ENCODE data around the gene SAP130. TPM values are rescaled to one million over a fixed set of nuclear protein-coding genes. Genes with fewer than 3 reads are reported as not detected.

SAP130 gene
- total RNA-seq, 1 experiment from 2014 or later: 23.3 TPM

- no peak for DNase-seq
- H3K4me3 ChIP-seq (ENCODE audit: insufficient read depth, low read depth, low read length): no peak overlapping the region
- H3K36me3 ChIP-seq (replicated peaks; ENCODE audit: control insufficient read depth, insufficient read depth, low read length): peaks cover 29% of the 10 kb centered on the region
Measured at GRCh38 chr2:127951026-127951425, 76.8 kb downstream of the SAP130 start.

GRCh38 chr2:127950264-127950663 lies 77.6 kb downstream of the SAP130 start:
- DNase-seq: no peak
- Histone ChIP-seq H3K27me3 (ENCODE audit: control insufficient read depth, insufficient read depth, low read length) (no peaks in the 10 kb centered on the region), H3K36me3 (replicated peaks; ENCODE audit: control insufficient read depth, insufficient read depth, low read length) (peaks cover 32% of the 10 kb centered on the region), H3K4me3 (ENCODE audit: insufficient read depth, low read depth, low read length) (no peak overlapping the region)

More at GRCh38 chr2:127951026-127951425, 76.8 kb downstream of the SAP130 start:
- H3K27me3 ChIP-seq (ENCODE audit: control insufficient read depth, insufficient read depth, low read length): no peaks in the 10 kb centered on the region

- no peak overlapping the region for H3K4me3 ChIP-seq (ENCODE audit: insufficient read depth, low read depth, low read length)
- H3K36me3 ChIP-seq (replicated peaks; ENCODE audit: control insufficient read depth, insufficient read depth, low read length): peaks cover 24% of the 10 kb centered on the region
- no peaks in the 10 kb centered on the region for H3K27me3 ChIP-seq (ENCODE audit: control insufficient read depth, insufficient read depth, low read length)
- no peak for DNase-seq
Measured at GRCh38 chr2:127945281-127945680, 82.6 kb downstream of the SAP130 start.

- Histone ChIP-seq H3K36me3 (replicated peaks; ENCODE audit: control insufficient read depth, insufficient read depth, low read length) (peaks cover 16% of the 10 kb centered on the region), H3K27me3 (ENCODE audit: control insufficient read depth, insufficient read depth, low read length) (no peaks in the 10 kb centered on the region), H3K4me3 (ENCODE audit: insufficient read depth, low read depth, low read length) (no peak overlapping the region)
- DNase-seq: no peak
Measured at GRCh38 chr2:127943186-127943585, 84.7 kb downstream of the SAP130 start.

GRCh38 chr2:127942002-127942401 lies 85.9 kb downstream of the SAP130 start:
- Histone ChIP-seq H3K4me3 (ENCODE audit: insufficient read depth, low read depth, low read length) (no peak overlapping the region), H3K36me3 (replicated peaks; ENCODE audit: control insufficient read depth, insufficient read depth, low read length) (peaks cover 16% of the 10 kb centered on the region), H3K27me3 (ENCODE audit: control insufficient read depth, insufficient read depth, low read length) (no peaks in the 10 kb centered on the region)
- no peak for DNase-seq

- Histone ChIP-seq H3K27me3 (ENCODE audit: control insufficient read depth, insufficient read depth, low read length) (no peaks in the 10 kb centered on the region), H3K4me3 (ENCODE audit: insufficient read depth, low read depth, low read length) (no peak overlapping the region)
Measured at GRCh38 chr2:127941461-127941860, 86.4 kb downstream of the SAP130 start.

GRCh38 chr2:127940641-127941040 lies 87.2 kb downstream of the SAP130 start:
- Histone ChIP-seq H3K4me3 (ENCODE audit: insufficient read depth, low read depth, low read length) (no peak overlapping the region), H3K36me3 (replicated peaks; ENCODE audit: control insufficient read depth, insufficient read depth, low read length) (peaks cover 12% of the 10 kb centered on the region), H3K27me3 (ENCODE audit: control insufficient read depth, insufficient read depth, low read length) (no peaks in the 10 kb centered on the region)
- DNase-seq: no peak

More at GRCh38 chr2:127941461-127941860, 86.4 kb downstream of the SAP130 start:
- no peak for DNase-seq
- peaks cover 14% of the 10 kb centered on the region for H3K36me3 ChIP-seq (replicated peaks; ENCODE audit: control insufficient read depth, insufficient read depth, low read length)

GRCh38 chr2:127935337-127935736 lies 92.5 kb downstream of the SAP130 start:
- H3K27me3 ChIP-seq (ENCODE audit: control insufficient read depth, insufficient read depth, low read length): no peaks in the 10 kb centered on the region
- H3K4me3 ChIP-seq (ENCODE audit: insufficient read depth, low read depth, low read length): no peak overlapping the region
- no peak for DNase-seq
- no peaks in the 10 kb centered on the region for H3K36me3 ChIP-seq (replicated peaks; ENCODE audit: control insufficient read depth, insufficient read depth, low read length)

- no peaks in the 10 kb centered on the region for H3K36me3 ChIP-seq (replicated peaks; ENCODE audit: control insufficient read depth, insufficient read depth, low read length)
- DNase-seq: no peak
- H3K4me3 ChIP-seq (ENCODE audit: insufficient read depth, low read depth, low read length): no peak overlapping the region
- no peaks in the 10 kb centered on the region for H3K27me3 ChIP-seq (ENCODE audit: control insufficient read depth, insufficient read depth, low read length)
Measured at GRCh38 chr2:127932199-127932876, 95.5 kb downstream of the SAP130 start.

- Histone ChIP-seq H3K27me3 (ENCODE audit: control insufficient read depth, insufficient read depth, low read length) (no peaks in the 10 kb centered on the region), H3K36me3 (replicated peaks; ENCODE audit: control insufficient read depth, insufficient read depth, low read length) (no peaks in the 10 kb centered on the region), H3K4me3 (ENCODE audit: insufficient read depth, low read depth, low read length) (no peak overlapping the region)
- no peak for DNase-seq
Measured at GRCh38 chr2:127929449-127929848, 98.4 kb downstream of the SAP130 start.

GRCh38 chr2:127927384-127927783 lies 100.5 kb downstream of the SAP130 start:
- DNase-seq: no peak
- Histone ChIP-seq H3K4me3 (ENCODE audit: insufficient read depth, low read depth, low read length) (no peak overlapping the region), H3K36me3 (replicated peaks; ENCODE audit: control insufficient read depth, insufficient read depth, low read length) (no peaks in the 10 kb centered on the region)

GRCh38 chr2:127917916-127918315 lies 109.9 kb downstream of the SAP130 start:
- DNase-seq: no peak

More at GRCh38 chr2:127927384-127927783, 100.5 kb downstream of the SAP130 start:
- no peaks in the 10 kb centered on the region for H3K27me3 ChIP-seq (ENCODE audit: control insufficient read depth, insufficient read depth, low read length)

GRCh38 chr2:127913808-127914457 lies 113.9 kb downstream of the SAP130 start:
- Histone ChIP-seq H3K4me3 (ENCODE audit: insufficient read depth, low read depth, low read length) (no peak overlapping the region), H3K27me3 (ENCODE audit: control insufficient read depth, insufficient read depth, low read length) (no peaks in the 10 kb centered on the region), H3K36me3 (replicated peaks; ENCODE audit: control insufficient read depth, insufficient read depth, low read length) (no peaks in the 10 kb centered on the region)
- no peak for DNase-seq

More at GRCh38 chr2:127917916-127918315, 109.9 kb downstream of the SAP130 start:
- Histone ChIP-seq H3K4me3 (ENCODE audit: insufficient read depth, low read depth, low read length) (no peak overlapping the region), H3K27me3 (ENCODE audit: control insufficient read depth, insufficient read depth, low read length) (no peaks in the 10 kb centered on the region), H3K36me3 (replicated peaks; ENCODE audit: control insufficient read depth, insufficient read depth, low read length) (no peaks in the 10 kb centered on the region)

- Histone ChIP-seq H3K4me3 (ENCODE audit: insufficient read depth, low read depth, low read length) (no peak overlapping the region), H3K36me3 (replicated peaks; ENCODE audit: control insufficient read depth, insufficient read depth, low read length) (no peaks in the 10 kb centered on the region), H3K27me3 (ENCODE audit: control insufficient read depth, insufficient read depth, low read length) (no peaks in the 10 kb centered on the region)
- no peak for DNase-seq
Measured at GRCh38 chr2:127911737-127912136, 116.1 kb downstream of the SAP130 start.

- Histone ChIP-seq H3K27me3 (ENCODE audit: control insufficient read depth, insufficient read depth, low read length) (no peaks in the 10 kb centered on the region), H3K4me3 (ENCODE audit: insufficient read depth, low read depth, low read length) (no peak overlapping the region)
Measured at GRCh38 chr2:127910415-127910814, 117.4 kb downstream of the SAP130 start.

More at GRCh38 chr2:127910415-127910814, 117.4 kb downstream of the SAP130 start:
- H3K36me3 ChIP-seq (replicated peaks; ENCODE audit: control insufficient read depth, insufficient read depth, low read length): no peaks in the 10 kb centered on the region
- no peak for DNase-seq

All from H7 (cell line).